Naive thymus-derived CD8-positive, alpha-beta T cell (primary cell): ENCODE results near the gene ECI1. TPM values are rescaled to one million over a fixed set of nuclear protein-coding genes. Genes with fewer than 3 reads are reported as not detected.
"Not testable (repeated sequence)": the region's sequence is repeated elsewhere in the genome, so short reads cannot be mapped to it uniquely, and the experiment has no call there.

Source experiments
- ATAC-seq, 2 donors: fragments of 150-1000 bp; cut with Tn5 transposase in 1 of 2; sonication (Bioruptor Pico), chemical (Tn5 transposase) in 1 of 2; 1 replicate in 1 of 2; 2 replicates in 1 of 2; pipeline ENCODE4 v1.10.0; 2021; ENCODE audit warnings: mild to moderate bottlenecking in 2 of 2, moderate library complexity in 2 of 2
- POLR2A ChIA-PET: fragments of 350-600 bp; sonication (Branson Sonifier 250); formaldehyde crosslinking; loops from one replicate; lab custom pipeline; 2021; ENCODE audit warnings: antibody characterized with exemption; lab: Charles Lee
- DNase-seq, 10 donors: peaks; one replicate each; pipeline versions ENCODE4 v3.0.0 to v3.0.0-alpha.2; 2020 to 2022
- H3K27ac Mint-ChIP-seq, 10 donors: one replicate each; pipeline ENCODE4 v1.8.0; 2020 to 2022; ENCODE audit warnings: mild to moderate bottlenecking in 10 of 10, mixed read lengths in 10 of 10, moderate library complexity in 4 of 10, inconsistent platforms in 1 of 10
- H3K27me3 Mint-ChIP-seq, 5 donors: one replicate each; pipeline ENCODE4 v1.8.0; 2021 to 2022; ENCODE audit warnings: mixed read lengths in 5 of 5
- H3K36me3 Mint-ChIP-seq, 3 donors: one replicate each; pipeline ENCODE4 v1.8.0; 2020 to 2022; ENCODE audit warnings: mixed read lengths in 3 of 3, mild to moderate bottlenecking in 2 of 3, inconsistent platforms in 1 of 3
- H3K4me1 Mint-ChIP-seq, 4 donors: one replicate each; pipeline ENCODE4 v1.8.0; 2021 to 2022; ENCODE audit warnings: mixed read lengths in 4 of 4
- H3K4me3 Mint-ChIP-seq, 10 donors: one replicate each; pipeline ENCODE4 v1.8.0; 2020 to 2022; ENCODE audit warnings: mild to moderate bottlenecking in 10 of 10, mixed read lengths in 10 of 10, moderate library complexity in 6 of 10, inconsistent platforms in 1 of 10
- H3K9me3 Mint-ChIP-seq, 9 donors: one replicate each; pipeline ENCODE4 v1.8.0; 2020 to 2022; ENCODE audit warnings: mixed read lengths in 9 of 9, mild to moderate bottlenecking in 3 of 9, inconsistent platforms in 1 of 9, moderate library complexity in 1 of 9
- polyA plus RNA-seq, 3 donors: library from polyadenylated mRNA; unstranded; fragments of 300-500 nt; fragmentation: Illumina TruSeq; gene quantifications; one replicate each; pipeline ENCODE4 v1.2.3, GENCODE V29; 2021
- total RNA-seq, 8 experiments: library from RNA in 2 of 8; stranded (reverse) in 2 of 8; gene quantifications; one replicate each; pipeline ENCODE4 v1.2.3 and lab custom pipeline; 2021 to 2026

ECI1 gene
- total and polyA plus RNA-seq, 5 experiments from 2014 or later, result 22.1 to 40.4 (median 30.6) TPM

GRCh38 chr16:2243781-2244180, 7.6 kb downstream of the ECI1 start:
- H3K27ac Mint-ChIP-seq, result no peak overlapping the region
- POLR2A ChIA-PET, result no interaction called here
- H3K9me3 Mint-ChIP-seq, result no peaks in the 10 kb centered on the region
- H3K36me3 Mint-ChIP-seq, result peaks cover 0 to 3% (median 0%) of the 10 kb centered on the region in 3 donors
- no peak for ATAC-seq
- peak in 1 of 10 donors; percentile 15 for DNase-seq
- H3K4me3 Mint-ChIP-seq, result no peak overlapping the region
- no peaks in the 10 kb centered on the region for H3K4me1 Mint-ChIP-seq
- no peaks in the 10 kb centered on the region for H3K27me3 Mint-ChIP-seq

GRCh38 chr16:2243031-2243528, 8.3 kb downstream of the ECI1 start:
- Mint-ChIP-seq H3K27ac (peak overlapping the region in 1 of 10 donors; percentile 62), H3K27me3 (no peaks in the 10 kb centered on the region), H3K4me1 (no peaks in the 10 kb centered on the region), H3K36me3 (peaks cover 0 to 3% (median 0%) of the 10 kb centered on the region in 3 donors), H3K4me3 (no peak overlapping the region), H3K9me3 (no peaks in the 10 kb centered on the region)
- ATAC-seq, result no peak
- DNase-seq, result peak in 1 of 10 donors; percentile 63
- POLR2A ChIA-PET, result no interaction called here

- Mint-ChIP-seq H3K4me3 (no peak overlapping the region), H3K36me3 (peaks cover 0 to 3% (median 0%) of the 10 kb centered on the region in 3 donors), H3K27me3 (no peaks in the 10 kb centered on the region), H3K27ac (peak overlapping the region in 1 of 10 donors; percentile 25), H3K4me1 (no peaks in the 10 kb centered on the region), H3K9me3 (no peaks in the 10 kb centered on the region)
- no peak for DNase-seq
- POLR2A ChIA-PET, result no interaction called here
- ATAC-seq, result no peak
Observed at GRCh38 chr16:2242598-2242997, 8.8 kb downstream of the ECI1 start.

GRCh38 chr16:2240331-2240730, 11.1 kb downstream of the ECI1 start:
- H3K4me1 Mint-ChIP-seq, H3K36me3 Mint-ChIP-seq, H3K4me3 Mint-ChIP-seq, H3K27ac Mint-ChIP-seq, DNase-seq, H3K27me3 Mint-ChIP-seq, H3K9me3 Mint-ChIP-seq, ATAC-seq, POLR2A ChIA-PET: not testable (repeated sequence)

- DNase-seq, result peak in 1 of 10 donors; percentile 56
- Mint-ChIP-seq H3K4me3 (no peak overlapping the region), H3K27me3 (peaks cover 0 to 5% (median 0%) of the 10 kb centered on the region in 5 donors), H3K36me3 (peaks cover 0 to 15% (median 8%) of the 10 kb centered on the region in 3 donors), H3K27ac (peak overlapping the region in 1 of 10 donors; percentile 7), H3K9me3 (no peaks in the 10 kb centered on the region), H3K4me1 (peaks cover 0 to 3% (median 0%) of the 10 kb centered on the region in 4 donors)
- ATAC-seq, result no peak
- POLR2A ChIA-PET, result interaction anchor here (1.9 kb wide), 1 partner anchor 12 kb away, joined by 7 read pairs; the partner anchor contains the start of gene ECI1
Observed at GRCh38 chr16:2238838-2239675, 12.3 kb downstream of the ECI1 start.

- DNase-seq (peak in 1 of 10 donors; percentile 46), ATAC-seq (no peak)
- no peak overlapping the region for H3K27ac Mint-ChIP-seq
- peaks cover 0 to 8% (median 0%) of the 10 kb centered on the region in 5 donors for H3K27me3 Mint-ChIP-seq
- H3K4me3 Mint-ChIP-seq, result no peak overlapping the region
- H3K4me1 Mint-ChIP-seq, result peaks cover 0 to 3% (median 0%) of the 10 kb centered on the region in 4 donors
- no peaks in the 10 kb centered on the region for H3K9me3 Mint-ChIP-seq
- POLR2A ChIA-PET, result interaction anchor here (0.6 to 1.9 kb wide), 3 partner anchors 13 to 767 kb away, joined by 3 to 7 read pairs (median 3); partner anchors contain the start of genes ECI1 and TBC1D24
- peaks cover 0 to 19% (median 11%) of the 10 kb centered on the region in 3 donors for H3K36me3 Mint-ChIP-seq
Observed at GRCh38 chr16:2238150-2238837, 13.1 kb downstream of the ECI1 start.

GRCh38 chr16:2237493-2238149, 13.8 kb downstream of the ECI1 start:
- Mint-ChIP-seq H3K4me1 (peaks cover 0 to 3% (median 0%) of the 10 kb centered on the region in 4 donors), H3K27me3 (peaks cover 0 to 8% (median 0%) of the 10 kb centered on the region in 5 donors), H3K4me3 (peak overlapping the region in 1 of 10 donors; percentile 18), H3K27ac (no peak overlapping the region), H3K9me3 (no peaks in the 10 kb centered on the region), H3K36me3 (peaks cover 0 to 22% (median 14%) of the 10 kb centered on the region in 3 donors)
- DNase-seq (peak in 1 of 10 donors; percentile 47), ATAC-seq (no peak)
- POLR2A ChIA-PET, result interaction anchor here (0.6 to 1.4 kb wide), 2 partner anchors 237 to 767 kb away, joined by 3 read pairs; partner anchors contain the start of gene TBC1D24

GRCh38 chr16:2237102-2237482, 14.3 kb downstream of the ECI1 start:
- Mint-ChIP-seq H3K27ac (no peak overlapping the region), H3K4me1 (peaks cover 0 to 3% (median 0%) of the 10 kb centered on the region in 4 donors), H3K4me3 (peak overlapping the region in 1 of 10 donors; percentile 18), H3K36me3 (peaks cover 0 to 21% (median 15%) of the 10 kb centered on the region in 3 donors), H3K27me3 (peaks cover 0 to 8% (median 0%) of the 10 kb centered on the region in 5 donors), H3K9me3 (no peaks in the 10 kb centered on the region)
- POLR2A ChIA-PET, result interaction anchor here (1.4 kb wide), 1 partner anchor 238 kb away, joined by 3 read pairs; the partner anchor contains the start of gene TBC1D24
- peak in 1 of 10 donors; percentile 55 for DNase-seq
- no peak for ATAC-seq

- peak in 1 of 2 donors; percentile 32 for ATAC-seq
- Mint-ChIP-seq H3K4me3 (no peak within 1 kb of the TSS), H3K4me1 (peaks cover 0 to 3% (median 0%) of the 10 kb centered on the region in 4 donors)
Observed at GRCh38 chr16:2236337-2237101, 14.9 kb downstream of the ECI1 start, which contains the start of gene DNASE1L2. Gene DNASE1L2, plus strand, starts transcription at chr16:2236444. Its CDS starts 373 bp downstream, at chr16:2236817.

GRCh38 chr16:2235695-2236336, 15.6 kb downstream of the ECI1 start:
- DNase-seq (peak in 1 of 10 donors; percentile 54), ATAC-seq (peak in 1 of 2 donors; percentile 13)
- Mint-ChIP-seq H3K27me3 (peaks cover 0 to 8% (median 0%) of the 10 kb centered on the region in 5 donors), H3K27ac (no peak overlapping the region), H3K36me3 (peaks cover 0 to 34% (median 19%) of the 10 kb centered on the region in 3 donors), H3K4me3 (no peak overlapping the region), H3K4me1 (peaks cover 0 to 3% (median 0%) of the 10 kb centered on the region in 4 donors), H3K9me3 (no peaks in the 10 kb centered on the region)
- POLR2A ChIA-PET, result interaction anchor here (0.6 to 1.3 kb wide), 3 partner anchors 10 to 860 kb away, joined by 3 to 7 read pairs (median 3); partner anchors contain the start of gene PGP

More at GRCh38 chr16:2236337-2237101, 14.9 kb downstream of the ECI1 start, which contains the start of gene DNASE1L2:
- peaks cover 0 to 27% (median 16%) of the 10 kb centered on the region in 3 donors for H3K36me3 Mint-ChIP-seq
- H3K9me3 Mint-ChIP-seq, result no peaks in the 10 kb centered on the region
- POLR2A ChIA-PET, result interaction anchor here (0.6 to 1.3 kb wide), 3 partner anchors 11 to 859 kb away, joined by 3 to 7 read pairs (median 3); partner anchors contain the start of gene PGP
- peak in 1 of 10 donors; percentile 56 for DNase-seq
- no peak within 1 kb of the TSS for H3K27ac Mint-ChIP-seq
- H3K27me3 Mint-ChIP-seq, result peaks cover 0 to 8% (median 0%) of the 10 kb centered on the region in 5 donors
